Heart right ventricle (tissue), 16 donors: Measurements from ENCODE around the gene POC1B. TPM values are rescaled to one million over a fixed set of nuclear protein-coding genes. Genes with fewer than 3 reads are reported as not detected.
A peak's percentile ranks its signal among the peaks of the same experiment; 100 is the strongest.

Source experiments
- ATAC-seq, 8 donors: fragments of 200-7000 bp; cut with Tn5 transposase; one replicate each; pipeline ENCODE4 v1.9.1; 2020; ENCODE audit warnings: mild to moderate bottlenecking in 8 of 8, moderate library complexity in 8 of 8, moderate number of reproducible peaks in 1 of 8
- DNase-seq, 2 donors: peaks; one replicate each; pipeline ENCODE4 v3.0.0-alpha.2; 2020
- H3K27ac ChIP-seq, 10 donors: fragments of 200-600 bp; sonication (generic) in 2 of 10; one replicate each; pipeline versions ENCODE4 v1.5.0 to v1.8.0; 2020 to 2022; ENCODE audit warnings: mild to moderate bottlenecking in 3 of 10
- H3K27me3 ChIP-seq, 7 donors: fragments of 200-600 bp; one replicate each; pipeline ENCODE4 v1.8.0; 2021 to 2022; ENCODE audit warnings: mild to moderate bottlenecking in 2 of 7
- H3K36me3 ChIP-seq, 9 donors: fragments of 200-600 bp; sonication (generic) in 1 of 9; one replicate each; pipeline versions ENCODE4 v1.5.0 to v1.8.0; 2020 to 2022; ENCODE audit warnings: mild to moderate bottlenecking in 2 of 9
- H3K4me1 ChIP-seq, 9 donors: fragments of 200-600 bp; sonication (generic) in 1 of 9; one replicate each; pipeline versions ENCODE4 v1.5.0 to v1.8.0; 2020 to 2022; ENCODE audit warnings: mild to moderate bottlenecking in 4 of 9
- H3K4me3 ChIP-seq, 10 donors: fragments of 200-600 bp; sonication (generic) in 2 of 10; one replicate each; pipeline versions ENCODE4 v1.5.0 to v1.8.0; 2020 to 2022; ENCODE audit warnings: mild to moderate bottlenecking in 7 of 10, moderate library complexity in 2 of 10
- H3K9me3 ChIP-seq, 11 donors: fragments of 200-600 bp in 10 of 11; sonication (generic) in 2 of 11; one replicate each; pipeline versions ENCODE4 v1.5.0 to v1.8.0; 2013 to 2022; ENCODE audit warnings: mild to moderate bottlenecking in 2 of 11, control low read depth in 1 of 11, moderate library complexity in 1 of 11
- WGBS, 2 donors: extraction: QIAGEN DNeasy Blood & Tissue Kit; methylation state at CpG; one replicate each; pipeline ENCODE4 v1.1.7; 2013; ENCODE audit warnings: inconsistent platforms in 1 of 2; 5-methylcytosine and 5-hydroxymethylcytosine counted together
- intact Hi-C, 10 donors: fragments of 100-400 bp; cut with DNase I; formaldehyde crosslinking; loops; one replicate each; pipeline versions ENCODE4 v1.11.1 to v1.14.2; 2022
- polyA plus RNA-seq, 2 donors: library from polyadenylated mRNA; stranded (reverse); fragments of 200-250 nt; gene quantifications; one replicate each; pipeline ENCODE4 v1.2.3, GENCODE V29; 2013
- total RNA-seq, 10 donors: library from RNA; stranded (reverse); fragmentation: NEBNext Ultra II Directional in 3 of 10; extraction: Animal tissue kit (Norgen Biotek cat#: 25700) in 3 of 10; gene quantifications; one replicate each; pipeline versions ENCODE4 v1.2.1 to v1.2.4, GENCODE V29; 2021 to 2023
- TF ChIP-seq, protein P1 (sequence below), 9 donors: fragments of 200-600 bp; sonication (generic) in 2 of 9; IDR thresholded peaks; one replicate each; pipeline versions ENCODE4 v1.5.0 to v1.8.0; 2021 to 2022; ENCODE audit warnings: antibody characterized with exemption in 9 of 9, mild to moderate bottlenecking in 5 of 9, moderate library complexity in 1 of 9
- donor health status: Arrhythmogenic right ventricular cardiomyopathy.
- donor health status: ischemic (EF 13 %, LVEDD 7.1; RV severe dilation, severe dysfunction).
- donor health status: healthy with polysubstance abuse.
- donor health status: DM: no; HTN: yes; CAD: no.
- donor health status: DM: no; HTN: no; CAD: no.
- donor health status: ischemic (EF 25% LVEDD 6.9; RV normal size, moderate dysfunction).
- donor health status: ischemic (EF 25% LVEDD 5.7; RV mildly dilated, moderate dysfunction).
- donor health status: healthy.
- donor health status: DM: yes; HTN: yes; CAD: no.
- donor health status: Ischemic cardiomyopathy.
- donor health status: ischemic (EF 35%, LVEDD 5.7; RV mildly dilated, moderate dysfunction).
- donor health status: nonischemic (EF 11% LVEDD 7.7; RV severe dilation, severe dysfunction).
- donor health status: DM: yes; HTN: yes; CAD: no.
- donor health status: PGD.
- donor health status: ischemic (EF 29% LVEDD 5.4; RV normal size, mild dysfunction).
- donor health status: nonischemic (EF 23%, LVEDD 6.1; RV moderate dilation, normal function).

The POC1B gene
- total and polyA plus RNA-seq, 12 donors = 4.8 to 10.4 (median 8.0) TPM

DNA sequence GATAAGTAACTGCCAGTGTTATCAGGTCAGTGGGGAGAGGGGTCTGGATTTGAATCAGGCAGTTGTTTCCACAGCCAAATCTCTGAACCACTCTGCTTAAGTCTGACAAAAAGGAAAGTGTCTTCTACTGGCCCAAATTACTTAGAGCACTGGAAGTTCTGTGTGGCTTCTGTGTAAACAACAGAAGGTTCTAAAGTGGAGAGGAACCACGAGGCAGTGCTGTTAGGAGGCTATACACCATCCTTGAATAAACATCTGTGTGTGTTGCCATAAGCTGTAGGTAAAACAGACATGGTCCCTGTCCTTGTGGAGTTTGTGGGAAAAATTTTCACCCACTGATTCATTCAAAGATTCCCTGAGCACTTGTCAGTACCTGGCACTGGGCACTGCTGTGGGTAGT lies 51.2 kb downstream of the POC1B start:
- Histone ChIP-seq H3K9me3 (no peaks in the 10 kb centered on the region), H3K27ac (no peak overlapping the region), H3K27me3 (no peaks in the 10 kb centered on the region), H3K4me1 (peaks cover 0 to 13% (median 0%) of the 10 kb centered on the region in 9 donors), H3K4me3 (no peak overlapping the region), H3K36me3 (no peaks in the 10 kb centered on the region)
- ATAC-seq (no peak), DNase-seq (no peak)
- WGBS, 2 donors = 64 to 74% methylated on average over 1 of the region's 1 CpG
- TF ChIP-seq, protein P1, sequence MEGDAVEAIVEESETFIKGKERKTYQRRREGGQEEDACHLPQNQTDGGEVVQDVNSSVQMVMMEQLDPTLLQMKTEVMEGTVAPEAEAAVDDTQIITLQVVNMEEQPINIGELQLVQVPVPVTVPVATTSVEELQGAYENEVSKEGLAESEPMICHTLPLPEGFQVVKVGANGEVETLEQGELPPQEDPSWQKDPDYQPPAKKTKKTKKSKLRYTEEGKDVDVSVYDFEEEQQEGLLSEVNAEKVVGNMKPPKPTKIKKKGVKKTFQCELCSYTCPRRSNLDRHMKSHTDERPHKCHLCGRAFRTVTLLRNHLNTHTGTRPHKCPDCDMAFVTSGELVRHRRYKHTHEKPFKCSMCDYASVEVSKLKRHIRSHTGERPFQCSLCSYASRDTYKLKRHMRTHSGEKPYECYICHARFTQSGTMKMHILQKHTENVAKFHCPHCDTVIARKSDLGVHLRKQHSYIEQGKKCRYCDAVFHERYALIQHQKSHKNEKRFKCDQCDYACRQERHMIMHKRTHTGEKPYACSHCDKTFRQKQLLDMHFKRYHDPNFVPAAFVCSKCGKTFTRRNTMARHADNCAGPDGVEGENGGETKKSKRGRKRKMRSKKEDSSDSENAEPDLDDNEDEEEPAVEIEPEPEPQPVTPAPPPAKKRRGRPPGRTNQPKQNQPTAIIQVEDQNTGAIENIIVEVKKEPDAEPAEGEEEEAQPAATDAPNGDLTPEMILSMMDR (IDR thresholded peaks at IDR 0.05) = no peak
- intact Hi-C loops = loop anchor here in 5 of 10 donors (5.0 to 10.0 kb wide), 2 partner anchors 50 to 53 kb away; partner anchors contain the start of genes POC1B (in 5 of the 5) and GALNT4 (in 1 of the 5)

DNA sequence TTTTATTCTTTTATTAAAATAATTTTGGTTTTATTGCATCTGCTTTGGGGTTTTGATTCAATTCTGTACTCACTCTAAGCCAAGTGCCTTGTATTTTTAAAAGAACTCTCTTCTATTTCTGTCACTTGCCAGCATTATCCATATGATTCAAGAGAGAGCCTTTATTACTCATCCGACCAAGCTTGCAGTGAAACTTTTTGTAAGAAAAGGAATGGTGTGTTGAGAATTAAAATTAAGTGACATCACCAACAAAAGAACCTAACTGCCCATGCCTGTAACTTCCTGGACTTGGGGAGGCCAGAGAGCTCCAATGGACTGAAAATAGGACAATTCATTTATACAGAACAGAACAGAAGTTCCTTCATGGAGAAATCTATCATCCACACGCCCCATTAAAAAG lies 53.3 kb downstream of the POC1B start:
- Histone ChIP-seq H3K27ac (no peak overlapping the region), H3K4me3 (no peak overlapping the region), H3K27me3 (no peaks in the 10 kb centered on the region), H3K9me3 (no peaks in the 10 kb centered on the region), H3K4me1 (peaks cover 0 to 17% (median 0%) of the 10 kb centered on the region in 9 donors), H3K36me3 (no peaks in the 10 kb centered on the region)
- TF ChIP-seq, protein P1 (IDR thresholded peaks at IDR 0.05) = no peak
- 80 to 88% methylated on average over 2 of the region's 2 CpGs for WGBS, 2 donors
- ATAC-seq (no peak), DNase-seq (no peak)
- intact Hi-C loops = loop anchor here in 5 of 10 donors (5.0 to 10.0 kb wide), 2 partner anchors 52 to 55 kb away; partner anchors contain the start of genes POC1B (in 5 of the 5) and GALNT4 (in 1 of the 5)

DNA sequence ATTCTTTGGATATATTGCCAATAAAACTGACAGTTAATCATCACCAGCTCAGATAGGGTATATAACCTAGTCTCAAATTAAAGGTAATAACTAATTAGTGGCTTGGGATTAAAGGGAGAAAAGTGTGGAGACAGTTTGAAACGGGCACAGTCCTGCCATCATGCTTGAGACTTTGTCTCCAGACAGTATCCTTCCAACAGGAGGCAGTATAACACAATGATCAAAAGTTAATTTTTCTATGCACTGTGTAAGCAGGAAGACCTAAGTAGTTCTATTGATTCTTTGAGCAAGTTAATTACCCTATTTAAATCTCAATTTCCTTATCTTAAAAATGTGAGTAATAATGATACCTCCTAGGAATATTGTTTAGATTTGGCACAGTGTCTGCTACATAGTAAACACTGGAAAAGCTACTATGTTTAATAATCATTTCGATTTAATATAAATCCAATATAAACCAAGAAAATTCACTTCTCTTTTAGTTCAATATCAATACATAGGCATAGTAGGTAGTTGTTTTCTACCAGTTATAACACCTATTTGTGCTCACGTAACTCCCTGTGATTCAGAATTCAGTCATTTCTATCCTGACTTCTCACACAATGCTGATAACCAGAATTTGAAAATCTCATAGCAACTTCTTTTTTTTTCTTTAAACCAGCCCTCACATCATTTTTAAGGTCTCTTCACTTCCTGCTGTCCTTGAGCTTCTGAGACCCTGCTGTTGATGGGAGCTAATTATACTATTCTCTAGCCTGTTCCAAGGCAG lies 54.9 kb downstream of the POC1B start:
- no peak overlapping the region for H3K4me3 ChIP-seq
- H3K27ac ChIP-seq = no peak overlapping the region
- intact Hi-C loops = loop anchor here in 8 of 10 donors (1.0 to 10.0 kb wide), 5 partner anchors 53 to 58 kb away; partner anchors contain the start of genes POC1B (in 5 of the 8) and GALNT4 (in 3 of the 8)
- peaks cover 0 to 17% (median 0%) of the 10 kb centered on the region in 9 donors for H3K4me1 ChIP-seq
- no peaks in the 10 kb centered on the region for H3K9me3 ChIP-seq
- 64 to 67% methylated on average over 3 of the region's 3 CpGs for WGBS, 2 donors
- DNase-seq (no peak), ATAC-seq (peak in 6 of 8 donors; percentile 38 to 83 (median 72))
- TF ChIP-seq, protein P1 (IDR thresholded peaks at IDR 0.05) = peak; percentile 28 to 79 (median 67)
- H3K36me3 ChIP-seq = no peaks in the 10 kb centered on the region
- H3K27me3 ChIP-seq = no peaks in the 10 kb centered on the region

DNA sequence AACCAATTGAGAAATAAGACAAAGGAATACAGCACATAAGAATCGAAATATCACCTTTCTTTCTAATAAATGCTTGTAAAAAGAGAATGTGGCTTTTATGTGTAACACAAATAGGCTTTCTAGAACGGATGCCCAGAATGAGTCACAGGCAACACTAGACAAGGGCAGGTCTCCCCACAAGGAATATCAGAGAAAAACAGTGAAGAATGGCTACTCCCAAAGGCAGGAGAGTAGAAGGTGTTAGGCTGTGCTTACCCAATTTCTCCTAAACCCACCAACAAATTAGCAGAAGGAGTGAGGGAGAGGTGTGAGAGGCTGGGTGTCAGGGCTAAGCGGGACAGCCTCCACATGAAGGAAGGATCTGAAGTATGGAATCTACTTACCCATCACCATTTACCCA lies 56.5 kb downstream of the POC1B start:
- peak overlapping the region in 1 of 10 donors; percentile 66 for H3K27ac ChIP-seq
- 86 to 90% methylated on average over 3 of the region's 3 CpGs for WGBS, 2 donors
- intact Hi-C loops = loop anchor here in 1 of 10 donors (5.0 kb wide), 1 partner anchor 58 kb away; the partner anchor contains the start of gene POC1B

More for the DNA sequence above, 56.5 kb downstream of the POC1B start:
- Histone ChIP-seq H3K27me3 (no peaks in the 10 kb centered on the region), H3K9me3 (no peaks in the 10 kb centered on the region), H3K4me1 (peaks cover 0 to 17% (median 0%) of the 10 kb centered on the region in 9 donors), H3K4me3 (no peak overlapping the region), H3K36me3 (peaks cover 0 to 6% (median 0%) of the 10 kb centered on the region in 9 donors)
- ATAC-seq (no peak), DNase-seq (no peak)
- TF ChIP-seq, protein P1 (IDR thresholded peaks at IDR 0.05) = no peak
